Vein endothelial cell (primary cell): Measurements from ENCODE around the gene GPRASP3. TPM values are rescaled to one million over a fixed set of nuclear protein-coding genes. Genes with fewer than 3 reads are reported as not detected.

Experiments used
- small RNA-seq: library from RNA; depleted of rRNA; stranded (forward); fragments of <200 nt; gene quantifications from one replicate; pipeline ENCODE3, GENCODE V24; 2012
- total RNA-seq: library from RNA; depleted of rRNA; stranded (reverse); fragments of >200 nt; gene quantifications from 2 replicates; pipeline ENCODE4 v1.2.3, GENCODE V29; 2012

The GPRASP3 gene, protein sequence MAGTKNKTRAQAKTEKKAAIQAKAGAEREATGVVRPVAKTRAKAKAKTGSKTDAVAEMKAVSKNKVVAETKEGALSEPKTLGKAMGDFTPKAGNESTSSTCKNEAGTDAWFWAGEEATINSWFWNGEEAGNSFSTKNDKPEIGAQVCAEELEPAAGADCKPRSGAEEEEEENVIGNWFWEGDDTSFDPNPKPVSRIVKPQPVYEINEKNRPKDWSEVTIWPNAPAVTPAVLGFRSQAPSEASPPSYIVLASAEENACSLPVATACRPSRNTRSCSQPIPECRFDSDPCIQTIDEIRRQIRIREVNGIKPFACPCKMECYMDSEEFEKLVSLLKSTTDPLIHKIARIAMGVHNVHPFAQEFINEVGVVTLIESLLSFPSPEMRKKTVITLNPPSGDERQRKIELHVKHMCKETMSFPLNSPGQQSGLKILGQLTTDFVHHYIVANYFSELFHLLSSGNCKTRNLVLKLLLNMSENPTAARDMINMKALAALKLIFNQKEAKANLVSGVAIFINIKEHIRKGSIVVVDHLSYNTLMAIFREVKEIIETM
- total RNA-seq: 3.9 and 6.0 TPM in 2 replicates

DNA sequence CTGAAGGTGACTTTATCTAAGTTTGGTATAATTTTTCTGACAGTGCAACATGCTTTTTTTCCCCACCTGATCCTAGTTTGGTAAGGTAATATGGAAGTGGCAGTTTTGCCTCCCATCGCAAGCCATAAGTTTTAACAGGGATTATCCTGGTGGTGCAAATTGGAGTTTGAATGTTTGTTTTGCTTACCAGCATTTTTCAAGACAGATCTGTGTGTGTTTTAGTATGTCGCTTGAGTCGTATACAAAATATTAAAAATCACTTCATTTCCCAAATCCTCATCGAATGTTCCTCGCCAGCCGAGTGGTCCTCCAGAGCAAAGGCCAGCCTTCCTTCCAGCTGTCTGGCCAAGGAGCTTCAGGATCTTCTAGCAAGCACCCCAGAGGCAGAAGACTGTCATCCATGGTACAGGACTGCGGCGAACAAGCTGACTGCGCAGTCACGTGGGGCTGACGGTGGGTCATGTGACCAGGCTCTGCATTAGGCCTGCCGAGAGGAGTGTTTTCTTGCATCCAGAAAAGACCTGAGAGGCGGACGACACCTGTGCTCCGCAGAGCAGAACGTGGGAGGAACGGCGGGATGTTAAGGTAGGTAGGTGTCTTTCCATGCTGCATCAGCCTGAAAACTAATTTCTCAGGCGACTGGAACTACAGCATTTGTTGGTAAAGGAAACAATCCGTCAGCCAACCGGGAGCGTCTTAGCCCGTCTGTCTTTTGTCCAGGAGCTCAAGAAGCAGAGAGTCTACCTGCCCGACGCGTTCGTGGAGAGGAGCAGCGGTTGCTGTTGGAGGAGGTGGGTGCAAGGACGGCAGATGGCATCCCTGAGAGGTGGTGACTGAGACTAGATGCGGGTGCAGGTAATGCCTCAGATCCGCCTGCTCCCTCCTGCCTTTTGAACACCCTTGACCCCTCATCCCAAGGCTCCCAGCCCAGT is at the start of gene GPRASP3:
TSS of gene GPRASP3 (plus strand) at position 507 of the 932 bp plus-strand sequence. CDS start 28,253 bp downstream, outside the sequence.

DNA sequence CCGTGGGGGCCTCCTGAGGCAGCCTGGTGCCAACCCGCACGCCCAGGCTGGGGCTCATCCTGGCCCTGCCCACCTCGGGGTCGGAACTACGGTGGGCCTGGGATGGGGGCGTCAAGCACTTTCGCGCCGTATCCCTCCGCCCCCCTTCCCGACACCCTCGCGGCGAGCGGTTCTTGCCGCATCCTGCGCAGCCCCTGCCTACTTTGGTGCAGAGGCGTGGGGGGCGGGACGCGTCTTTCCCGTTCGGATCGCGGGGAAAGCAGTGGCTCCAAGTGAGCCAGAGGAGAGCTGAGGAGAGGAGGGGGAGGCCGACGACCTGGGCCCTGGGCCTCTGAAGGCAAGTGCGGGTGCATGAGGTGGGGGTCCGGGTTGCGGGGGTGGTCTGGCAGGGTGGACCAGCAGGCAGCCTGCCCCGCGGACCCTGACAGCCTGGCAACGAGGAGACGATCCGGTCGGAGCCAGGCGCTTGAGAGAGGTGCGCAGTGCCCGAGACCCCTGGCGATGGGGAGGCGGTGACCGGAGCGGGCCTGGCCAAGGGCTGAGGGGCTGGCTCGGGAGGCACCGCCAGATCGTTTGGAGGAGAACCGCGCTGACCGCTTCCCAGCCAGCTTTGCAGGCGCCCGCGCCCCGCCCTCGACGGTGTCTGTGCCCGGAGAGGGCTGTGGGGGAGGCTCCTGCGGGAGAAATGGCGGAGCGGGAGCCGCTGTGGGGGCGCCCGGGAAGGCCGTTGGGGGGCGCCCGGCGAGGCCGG is 8.2 kb upstream of the GPRASP3 start, which contains the start of gene GPRASP2:
TSS of gene GPRASP2 (plus strand) at position 233 of the 751 bp plus-strand sequence. CDS start 2,422 bp downstream, outside the sequence.

Small RNA genes lying within 50 kb of the gene (small RNA-seq; reads per million reads assigned to genes)
- not detected for gene RNU6-589P

Other genes with a start within 250 kb of the GPRASP3 start
- gene TCP11X2, start 248.9 kb upstream of the GPRASP3 start, total RNA-seq: not detected in 2 replicates
- 0.33 and 0.96 TPM in 2 replicates for gene TMSB15A, start 204.0 kb upstream of the GPRASP3 start, total RNA-seq
- 16.7 and 23.5 TPM in 2 replicates for gene ARMCX5, start 121.2 kb upstream of the GPRASP3 start, total RNA-seq
- 1.6 and 2.0 TPM in 2 replicates for gene GPRASP1, start 69.3 kb upstream of the GPRASP3 start, total RNA-seq
- 11.5 and 13.1 TPM in 2 replicates for gene GPRASP2, start 8.3 kb upstream of the GPRASP3 start, total RNA-seq
- 0.65 and 2.4 TPM in 2 replicates for gene RAB40AL, start 216.5 kb downstream of the GPRASP3 start, total RNA-seq